ENCODE data around the gene MAN1B1. TPM values are rescaled to one million over a fixed set of nuclear protein-coding genes. Genes with fewer than 3 reads are reported as not detected.
A peak's percentile ranks its signal among the peaks of the same experiment; 100 is the strongest.
"Not testable (repeated sequence)": the region's sequence is repeated elsewhere in the genome, so short reads cannot be mapped to it uniquely, and the experiment has no call there.

MAN1B1 gene
- total RNA-seq, 1 donor from 2014 or later = 109 TPM

GRCh38 chr9:137123468-137123837 is 36.7 kb downstream of the MAN1B1 start:
- H3K4me1 Mint-ChIP-seq (ENCODE audit: unreplicated experiment) = peaks cover 24% of the 10 kb centered on the region
- H3K27ac Mint-ChIP-seq (ENCODE audit: unreplicated experiment) = no peak overlapping the region
- DNase-seq (ENCODE audit: extremely low spot score, unreplicated experiment) = no peak
- no peaks in the 10 kb centered on the region for H3K36me3 Mint-ChIP-seq (ENCODE audit: unreplicated experiment)
- H3K4me3 Mint-ChIP-seq (ENCODE audit: unreplicated experiment) = no peak overlapping the region
- no peaks in the 10 kb centered on the region for H3K27me3 Mint-ChIP-seq (ENCODE audit: unreplicated experiment)
- TF ChIP-seq, protein P1, sequence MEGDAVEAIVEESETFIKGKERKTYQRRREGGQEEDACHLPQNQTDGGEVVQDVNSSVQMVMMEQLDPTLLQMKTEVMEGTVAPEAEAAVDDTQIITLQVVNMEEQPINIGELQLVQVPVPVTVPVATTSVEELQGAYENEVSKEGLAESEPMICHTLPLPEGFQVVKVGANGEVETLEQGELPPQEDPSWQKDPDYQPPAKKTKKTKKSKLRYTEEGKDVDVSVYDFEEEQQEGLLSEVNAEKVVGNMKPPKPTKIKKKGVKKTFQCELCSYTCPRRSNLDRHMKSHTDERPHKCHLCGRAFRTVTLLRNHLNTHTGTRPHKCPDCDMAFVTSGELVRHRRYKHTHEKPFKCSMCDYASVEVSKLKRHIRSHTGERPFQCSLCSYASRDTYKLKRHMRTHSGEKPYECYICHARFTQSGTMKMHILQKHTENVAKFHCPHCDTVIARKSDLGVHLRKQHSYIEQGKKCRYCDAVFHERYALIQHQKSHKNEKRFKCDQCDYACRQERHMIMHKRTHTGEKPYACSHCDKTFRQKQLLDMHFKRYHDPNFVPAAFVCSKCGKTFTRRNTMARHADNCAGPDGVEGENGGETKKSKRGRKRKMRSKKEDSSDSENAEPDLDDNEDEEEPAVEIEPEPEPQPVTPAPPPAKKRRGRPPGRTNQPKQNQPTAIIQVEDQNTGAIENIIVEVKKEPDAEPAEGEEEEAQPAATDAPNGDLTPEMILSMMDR (IDR thresholded peaks at IDR 0.05) = no peak
- H3K9me3 Mint-ChIP-seq (ENCODE audit: unreplicated experiment) = no peaks in the 10 kb centered on the region

DNA sequence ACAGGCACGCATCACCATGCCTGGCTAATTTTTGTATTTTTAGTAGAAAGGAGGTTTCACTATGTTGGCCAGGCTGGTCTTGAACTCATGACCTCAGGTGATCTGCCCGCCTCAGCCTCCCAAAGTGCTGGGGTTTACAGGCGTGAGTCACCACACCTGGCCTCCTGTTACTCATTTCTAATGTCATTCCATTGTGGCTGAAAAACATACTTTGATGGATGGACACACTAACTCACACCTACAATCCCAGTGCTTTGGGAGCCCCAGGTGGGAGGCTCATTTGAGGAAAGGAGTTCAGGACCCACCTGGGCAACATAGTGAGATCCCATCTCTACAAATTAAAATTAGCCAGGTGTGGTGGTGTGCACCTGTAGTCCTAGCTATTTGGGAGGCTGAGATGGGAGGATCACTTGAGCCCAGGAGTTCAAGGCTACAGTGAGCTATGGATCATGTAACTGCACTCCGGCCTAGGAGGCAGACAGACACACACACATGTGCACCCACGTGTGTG is 37.2 kb downstream of the MAN1B1 start:
- not testable (repeated sequence) for H3K36me3 Mint-ChIP-seq (ENCODE audit: unreplicated experiment); H3K27me3 Mint-ChIP-seq (ENCODE audit: unreplicated experiment); DNase-seq (ENCODE audit: extremely low spot score, unreplicated experiment); H3K27ac Mint-ChIP-seq (ENCODE audit: unreplicated experiment); H3K9me3 Mint-ChIP-seq (ENCODE audit: unreplicated experiment); H3K4me3 Mint-ChIP-seq (ENCODE audit: unreplicated experiment)
- H3K4me1 Mint-ChIP-seq (ENCODE audit: unreplicated experiment) = peaks cover 29% of the 10 kb centered on the region

- H3K9me3 Mint-ChIP-seq (ENCODE audit: unreplicated experiment) = no peaks in the 10 kb centered on the region
- H3K4me1 Mint-ChIP-seq (ENCODE audit: unreplicated experiment) = peaks cover 31% of the 10 kb centered on the region
- H3K27ac Mint-ChIP-seq (ENCODE audit: unreplicated experiment) = peak overlapping the region; percentile 20
- TF ChIP-seq, protein P1 (IDR thresholded peaks at IDR 0.05) = no peak
- H3K36me3 Mint-ChIP-seq (ENCODE audit: unreplicated experiment) = no peaks in the 10 kb centered on the region
- H3K4me3 Mint-ChIP-seq (ENCODE audit: unreplicated experiment) = peak overlapping the region; percentile 15
- H3K27me3 Mint-ChIP-seq (ENCODE audit: unreplicated experiment) = no peaks in the 10 kb centered on the region
- DNase-seq (ENCODE audit: extremely low spot score, unreplicated experiment) = no peak
Observed at GRCh38 chr9:137126786-137127185, 40.0 kb downstream of the MAN1B1 start.

- Mint-ChIP-seq H3K36me3 (ENCODE audit: unreplicated experiment) (no peaks in the 10 kb centered on the region), H3K4me1 (ENCODE audit: unreplicated experiment) (peaks cover 26% of the 10 kb centered on the region), H3K4me3 (ENCODE audit: unreplicated experiment) (peak overlapping the region; percentile 51), H3K27ac (ENCODE audit: unreplicated experiment) (peak overlapping the region; percentile 23), H3K27me3 (ENCODE audit: unreplicated experiment) (no peaks in the 10 kb centered on the region), H3K9me3 (ENCODE audit: unreplicated experiment) (no peaks in the 10 kb centered on the region)
- no peak for DNase-seq (ENCODE audit: extremely low spot score, unreplicated experiment)
- TF ChIP-seq, protein P1 (IDR thresholded peaks at IDR 0.05) = no peak
Observed at GRCh38 chr9:137127301-137128157, 40.7 kb downstream of the MAN1B1 start.

GRCh38 chr9:137128158-137128861 is 41.5 kb downstream of the MAN1B1 start:
- Mint-ChIP-seq H3K27ac (ENCODE audit: unreplicated experiment) (peak overlapping the region; percentile 70), H3K4me1 (ENCODE audit: unreplicated experiment) (peaks cover 25% of the 10 kb centered on the region), H3K4me3 (ENCODE audit: unreplicated experiment) (peak overlapping the region; percentile 82), H3K9me3 (ENCODE audit: unreplicated experiment) (no peaks in the 10 kb centered on the region), H3K36me3 (ENCODE audit: unreplicated experiment) (no peaks in the 10 kb centered on the region), H3K27me3 (ENCODE audit: unreplicated experiment) (peaks cover 2% of the 10 kb centered on the region)
- no peak for DNase-seq (ENCODE audit: extremely low spot score, unreplicated experiment)
- TF ChIP-seq, protein P1 (IDR thresholded peaks at IDR 0.05) = no peak
